Heart right ventricle (tissue), 16 donors: ENCODE results near the gene SHISA6. TPM values are rescaled to one million over a fixed set of nuclear protein-coding genes. Genes with fewer than 3 reads are reported as not detected.

Experiments used
- ATAC-seq, 8 donors: fragments of 200-7000 bp; cut with Tn5 transposase; one replicate each; pipeline ENCODE4 v1.9.1; 2020; ENCODE audit warnings: mild to moderate bottlenecking in 8 of 8, moderate library complexity in 8 of 8, moderate number of reproducible peaks in 1 of 8
- DNase-seq, 2 donors: peaks; one replicate each; pipeline ENCODE4 v3.0.0-alpha.2; 2020
- H3K27ac ChIP-seq, 10 donors: fragments of 200-600 bp; sonication (generic) in 2 of 10; one replicate each; pipeline versions ENCODE4 v1.5.0 to v1.8.0; 2020 to 2022; ENCODE audit warnings: mild to moderate bottlenecking in 3 of 10
- H3K27me3 ChIP-seq, 7 donors: fragments of 200-600 bp; one replicate each; pipeline ENCODE4 v1.8.0; 2021 to 2022; ENCODE audit warnings: mild to moderate bottlenecking in 2 of 7
- H3K36me3 ChIP-seq, 9 donors: fragments of 200-600 bp; sonication (generic) in 1 of 9; one replicate each; pipeline versions ENCODE4 v1.5.0 to v1.8.0; 2020 to 2022; ENCODE audit warnings: mild to moderate bottlenecking in 2 of 9
- H3K4me1 ChIP-seq, 9 donors: fragments of 200-600 bp; sonication (generic) in 1 of 9; one replicate each; pipeline versions ENCODE4 v1.5.0 to v1.8.0; 2020 to 2022; ENCODE audit warnings: mild to moderate bottlenecking in 4 of 9
- H3K4me3 ChIP-seq, 10 donors: fragments of 200-600 bp; sonication (generic) in 2 of 10; one replicate each; pipeline versions ENCODE4 v1.5.0 to v1.8.0; 2020 to 2022; ENCODE audit warnings: mild to moderate bottlenecking in 7 of 10, moderate library complexity in 2 of 10
- H3K9me3 ChIP-seq, 11 donors: fragments of 200-600 bp in 10 of 11; sonication (generic) in 2 of 11; one replicate each; pipeline versions ENCODE4 v1.5.0 to v1.8.0; 2013 to 2022; ENCODE audit warnings: mild to moderate bottlenecking in 2 of 11, control low read depth in 1 of 11, moderate library complexity in 1 of 11
- CTCF ChIP-seq, 9 donors: fragments of 200-600 bp; sonication (generic) in 2 of 9; IDR thresholded peaks; one replicate each; pipeline versions ENCODE4 v1.5.0 to v1.8.0; 2021 to 2022; ENCODE audit warnings: antibody characterized with exemption in 9 of 9, mild to moderate bottlenecking in 5 of 9, moderate library complexity in 1 of 9
- WGBS, 2 donors: extraction: QIAGEN DNeasy Blood & Tissue Kit; methylation state at CpG; one replicate each; pipeline ENCODE4 v1.1.7; 2013; ENCODE audit warnings: inconsistent platforms in 1 of 2; 5-methylcytosine and 5-hydroxymethylcytosine counted together
- intact Hi-C, 10 donors: fragments of 100-400 bp; cut with DNase I; formaldehyde crosslinking; loops; one replicate each; pipeline versions ENCODE4 v1.11.1 to v1.14.2; 2022
- polyA plus RNA-seq, 2 donors: library from polyadenylated mRNA; stranded (reverse); fragments of 200-250 nt; gene quantifications; one replicate each; pipeline ENCODE4 v1.2.3, GENCODE V29; 2013
- total RNA-seq, 10 donors: library from RNA; stranded (reverse); fragmentation: NEBNext Ultra II Directional in 3 of 10; extraction: Animal tissue kit (Norgen Biotek cat#: 25700) in 3 of 10; gene quantifications; one replicate each; pipeline versions ENCODE4 v1.2.1 to v1.2.4, GENCODE V29; 2021 to 2023
- donor health status: Arrhythmogenic right ventricular cardiomyopathy.
- donor health status: ischemic (EF 13 %, LVEDD 7.1; RV severe dilation, severe dysfunction).
- donor health status: healthy with polysubstance abuse.
- donor health status: DM: no; HTN: yes; CAD: no.
- donor health status: DM: no; HTN: no; CAD: no.
- donor health status: ischemic (EF 25% LVEDD 6.9; RV normal size, moderate dysfunction).
- donor health status: ischemic (EF 25% LVEDD 5.7; RV mildly dilated, moderate dysfunction).
- donor health status: healthy.
- donor health status: DM: yes; HTN: yes; CAD: no.
- donor health status: Ischemic cardiomyopathy.
- donor health status: ischemic (EF 35%, LVEDD 5.7; RV mildly dilated, moderate dysfunction).
- donor health status: nonischemic (EF 11% LVEDD 7.7; RV severe dilation, severe dysfunction).
- donor health status: DM: yes; HTN: yes; CAD: no.
- donor health status: PGD.
- donor health status: ischemic (EF 29% LVEDD 5.4; RV normal size, mild dysfunction).
- donor health status: nonischemic (EF 23%, LVEDD 6.1; RV moderate dilation, normal function).

The SHISA6 gene
- total and polyA plus RNA-seq, 12 donors: 0.06 to 0.66 (median 0.23) TPM

- no peak for TF ChIP-seq CTCF (IDR thresholded peaks at IDR 0.05)
- DNase-seq (no peak), ATAC-seq (no peak)
- H3K4me3 ChIP-seq: no peak overlapping the region
- WGBS, 2 donors: 43 to 53% methylated on average over 2 of the region's 2 CpGs
- H3K27ac ChIP-seq: no peak overlapping the region
- intact Hi-C loops: no loop called here
- H3K9me3 ChIP-seq: peaks cover 0 to 15% (median 0%) of the 10 kb centered on the region in 11 donors
- H3K27me3 ChIP-seq: peaks cover 0 to 13% (median 0%) of the 10 kb centered on the region in 7 donors
- H3K36me3 ChIP-seq: no peaks in the 10 kb centered on the region
- H3K4me1 ChIP-seq: no peaks in the 10 kb centered on the region
These were observed 146.6 kb downstream of the SHISA6 start for GRCh38 chr17:11387610-11388009.

GRCh38 chr17:11388054-11388453 lies 147.0 kb downstream of the SHISA6 start:
- Histone ChIP-seq H3K4me3 (no peak overlapping the region), H3K27ac (no peak overlapping the region), H3K9me3 (peaks cover 0 to 15% (median 0%) of the 10 kb centered on the region in 11 donors), H3K36me3 (no peaks in the 10 kb centered on the region), H3K4me1 (no peaks in the 10 kb centered on the region), H3K27me3 (peaks cover 0 to 13% (median 0%) of the 10 kb centered on the region in 7 donors)
- TF ChIP-seq CTCF (IDR thresholded peaks at IDR 0.05): no peak
- ATAC-seq (no peak), DNase-seq (no peak)
- WGBS, 2 donors: 43 to 54% methylated on average over 6 of the region's 6 CpGs
- intact Hi-C loops: no loop called here

- no peak overlapping the region for H3K4me3 ChIP-seq
- no peaks in the 10 kb centered on the region for H3K4me1 ChIP-seq
- ATAC-seq: no peak
- DNase-seq: no peak
- H3K27me3 ChIP-seq: peaks cover 0 to 9% (median 0%) of the 10 kb centered on the region in 7 donors
- intact Hi-C loops: no loop called here
- WGBS, 2 donors: 70 to 90% methylated on average over 2 of the region's 2 CpGs
- H3K36me3 ChIP-seq: no peaks in the 10 kb centered on the region
- no peak for TF ChIP-seq CTCF (IDR thresholded peaks at IDR 0.05)
- peaks cover 0 to 15% (median 0%) of the 10 kb centered on the region in 11 donors for H3K9me3 ChIP-seq
- no peak overlapping the region for H3K27ac ChIP-seq
These were observed 148.6 kb downstream of the SHISA6 start for GRCh38 chr17:11389583-11389982.

GRCh38 chr17:11391134-11391533 lies 150.1 kb downstream of the SHISA6 start:
- no peak overlapping the region for H3K4me3 ChIP-seq
- WGBS, 2 donors: 60 to 62% methylated on average over 4 of the region's 4 CpGs
- intact Hi-C loops: no loop called here
- no peak for TF ChIP-seq CTCF (IDR thresholded peaks at IDR 0.05)
- ATAC-seq (no peak), DNase-seq (no peak)
- H3K9me3 ChIP-seq: peaks cover 0 to 15% (median 0%) of the 10 kb centered on the region in 11 donors
- no peak overlapping the region for H3K27ac ChIP-seq
- H3K27me3 ChIP-seq: peaks cover 0 to 3% (median 0%) of the 10 kb centered on the region in 7 donors
- H3K36me3 ChIP-seq: no peaks in the 10 kb centered on the region
- H3K4me1 ChIP-seq: no peaks in the 10 kb centered on the region
